WTC11 (cell line): ENCODE data around the gene PRX.

Source experiments
- TEAD1 ChIP-seq: sonication (generic); formaldehyde crosslinking; IDR thresholded peaks from 2 replicates; pipeline ENCODE4 v1.8.0; 2022; ENCODE audit warnings: mild to moderate bottlenecking, missing genetic modification reagents
- ZNF121 ChIP-seq: sonication (generic); formaldehyde crosslinking; IDR thresholded peaks from 2 replicates; pipeline ENCODE4 v1.8.0; 2023; ENCODE audit warnings: missing genetic modification reagents
- ZNF232 ChIP-seq: sonication (generic); formaldehyde crosslinking; IDR thresholded peaks from 2 replicates; pipeline ENCODE4 v1.8.0; 2022; ENCODE audit warnings: mild to moderate bottlenecking, missing genetic modification reagents
- ZNF396 ChIP-seq: fragments of 250-450 bp; sonication (Bioruptor Pico); IDR thresholded peaks from 2 replicates; pipeline ENCODE4 v1.8.0; 2021; ENCODE audit warnings: mild to moderate bottlenecking, moderate library complexity, borderline replicate concordance
- TF ChIP-seq, protein P1 (sequence below): fragments of 200-600 bp; IDR thresholded peaks from 2 replicates; pipeline ENCODE4 v1.8.0; 2022; ENCODE audit warnings: antibody characterized with exemption
- TF ChIP-seq, protein P2 (sequence below): sonication (generic); formaldehyde crosslinking; IDR thresholded peaks from 2 replicates; pipeline ENCODE4 v1.8.0; 2022; ENCODE audit warnings: mild to moderate bottlenecking, missing genetic modification reagents

DNA sequence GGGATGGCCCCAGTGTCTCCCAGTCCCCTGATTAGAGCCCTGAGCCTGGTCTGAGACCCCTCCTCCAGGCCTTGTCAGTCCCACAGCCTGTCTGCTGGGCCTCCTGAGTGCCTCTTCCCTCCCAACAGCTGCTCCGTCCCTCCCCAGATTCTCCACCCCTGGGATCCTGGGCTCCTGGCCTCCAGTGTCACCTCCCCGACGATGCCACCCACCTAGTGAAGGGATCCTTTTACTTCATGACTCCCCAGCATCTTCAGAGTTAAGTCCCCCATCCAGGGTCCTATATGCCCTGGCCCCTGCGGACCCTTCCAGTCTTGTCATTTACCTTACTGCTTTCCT lies 4.4 kb upstream of the PRX start:
- TF ChIP-seq TEAD1 (CRISPR knock-in tag) = no peak
- TF ChIP-seq, protein P1, sequence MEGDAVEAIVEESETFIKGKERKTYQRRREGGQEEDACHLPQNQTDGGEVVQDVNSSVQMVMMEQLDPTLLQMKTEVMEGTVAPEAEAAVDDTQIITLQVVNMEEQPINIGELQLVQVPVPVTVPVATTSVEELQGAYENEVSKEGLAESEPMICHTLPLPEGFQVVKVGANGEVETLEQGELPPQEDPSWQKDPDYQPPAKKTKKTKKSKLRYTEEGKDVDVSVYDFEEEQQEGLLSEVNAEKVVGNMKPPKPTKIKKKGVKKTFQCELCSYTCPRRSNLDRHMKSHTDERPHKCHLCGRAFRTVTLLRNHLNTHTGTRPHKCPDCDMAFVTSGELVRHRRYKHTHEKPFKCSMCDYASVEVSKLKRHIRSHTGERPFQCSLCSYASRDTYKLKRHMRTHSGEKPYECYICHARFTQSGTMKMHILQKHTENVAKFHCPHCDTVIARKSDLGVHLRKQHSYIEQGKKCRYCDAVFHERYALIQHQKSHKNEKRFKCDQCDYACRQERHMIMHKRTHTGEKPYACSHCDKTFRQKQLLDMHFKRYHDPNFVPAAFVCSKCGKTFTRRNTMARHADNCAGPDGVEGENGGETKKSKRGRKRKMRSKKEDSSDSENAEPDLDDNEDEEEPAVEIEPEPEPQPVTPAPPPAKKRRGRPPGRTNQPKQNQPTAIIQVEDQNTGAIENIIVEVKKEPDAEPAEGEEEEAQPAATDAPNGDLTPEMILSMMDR = no peak
- no peak for TF ChIP-seq ZNF121 (CRISPR knock-in tag)
- TF ChIP-seq, protein P2, sequence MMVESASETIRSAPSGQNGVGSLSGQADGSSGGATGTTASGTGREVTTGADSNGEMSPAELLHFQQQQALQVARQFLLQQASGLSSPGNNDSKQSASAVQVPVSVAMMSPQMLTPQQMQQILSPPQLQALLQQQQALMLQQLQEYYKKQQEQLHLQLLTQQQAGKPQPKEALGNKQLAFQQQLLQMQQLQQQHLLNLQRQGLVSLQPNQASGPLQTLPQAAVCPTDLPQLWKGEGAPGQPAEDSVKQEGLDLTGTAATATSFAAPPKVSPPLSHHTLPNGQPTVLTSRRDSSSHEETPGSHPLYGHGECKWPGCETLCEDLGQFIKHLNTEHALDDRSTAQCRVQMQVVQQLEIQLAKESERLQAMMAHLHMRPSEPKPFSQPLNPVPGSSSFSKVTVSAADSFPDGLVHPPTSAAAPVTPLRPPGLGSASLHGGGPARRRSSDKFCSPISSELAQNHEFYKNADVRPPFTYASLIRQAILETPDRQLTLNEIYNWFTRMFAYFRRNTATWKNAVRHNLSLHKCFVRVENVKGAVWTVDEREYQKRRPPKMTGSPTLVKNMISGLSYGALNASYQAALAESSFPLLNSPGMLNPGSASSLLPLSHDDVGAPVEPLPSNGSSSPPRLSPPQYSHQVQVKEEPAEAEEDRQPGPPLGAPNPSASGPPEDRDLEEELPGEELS (CRISPR knock-in tag) = no peak
- no peak for TF ChIP-seq ZNF396 (CRISPR knock-in tag)
- TF ChIP-seq ZNF232 (CRISPR knock-in tag) = no peak
